Raji (cell line): Measurements from ENCODE around the gene PIAS2.

Source experiments
- POLR2A ChIP-seq: IDR thresholded peaks from 2 replicates; pipeline ENCODE4 v1.6.1; 2011; ENCODE audit warnings: low read depth, low read length, control low read depth; ENCODE audit not compliant: insufficient read depth

The PIAS2 gene

GRCh38 chr18:46909497-46909896, 7.8 kb downstream of the PIAS2 start:
- no peak for TF ChIP-seq POLR2A

DNA sequence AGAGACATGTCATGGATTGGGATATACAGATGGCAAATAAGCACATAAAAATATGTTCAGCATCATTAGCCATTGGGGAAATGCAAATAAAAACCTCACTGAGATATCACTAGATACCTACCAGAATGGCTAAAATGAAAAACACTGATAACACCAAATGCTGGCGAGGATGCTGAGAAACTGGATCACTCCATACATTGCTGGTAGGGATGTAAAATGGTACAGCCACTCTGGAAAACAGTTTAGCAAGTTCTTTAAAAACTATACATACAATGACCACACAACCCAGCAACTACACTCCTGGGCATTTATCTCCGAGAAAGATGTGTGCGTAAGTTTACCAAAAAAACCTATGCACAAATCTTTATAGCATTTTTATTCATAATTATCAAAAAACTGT, 13.9 kb downstream of the PIAS2 start:
- no peak for TF ChIP-seq POLR2A

- TF ChIP-seq POLR2A, result no peak
These were observed 17.9 kb downstream of the PIAS2 start for GRCh38 chr18:46899274-46899948.

DNA sequence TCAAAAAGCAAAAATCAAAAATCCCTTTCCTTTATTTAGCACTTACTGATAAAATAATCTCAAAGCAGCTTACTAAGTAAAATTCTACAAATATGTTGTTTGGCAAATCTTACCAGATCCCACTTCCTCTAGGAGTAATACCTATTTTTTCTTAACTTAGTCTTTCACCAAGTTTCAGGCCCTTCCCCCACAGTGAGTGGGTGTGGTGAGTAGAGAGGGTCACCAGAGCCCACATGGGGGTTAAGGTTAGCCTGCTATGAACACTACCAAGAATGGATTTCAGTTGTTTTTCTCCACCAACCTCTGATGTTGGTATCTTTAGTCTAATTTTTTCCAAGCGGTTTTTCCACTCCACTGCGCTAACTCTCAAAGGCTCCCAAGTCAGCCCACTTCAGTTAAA, 23.2 kb downstream of the PIAS2 start:
- no peak for TF ChIP-seq POLR2A

GRCh38 chr18:46893360-46893759, 23.9 kb downstream of the PIAS2 start:
- TF ChIP-seq POLR2A, result no peak

DNA sequence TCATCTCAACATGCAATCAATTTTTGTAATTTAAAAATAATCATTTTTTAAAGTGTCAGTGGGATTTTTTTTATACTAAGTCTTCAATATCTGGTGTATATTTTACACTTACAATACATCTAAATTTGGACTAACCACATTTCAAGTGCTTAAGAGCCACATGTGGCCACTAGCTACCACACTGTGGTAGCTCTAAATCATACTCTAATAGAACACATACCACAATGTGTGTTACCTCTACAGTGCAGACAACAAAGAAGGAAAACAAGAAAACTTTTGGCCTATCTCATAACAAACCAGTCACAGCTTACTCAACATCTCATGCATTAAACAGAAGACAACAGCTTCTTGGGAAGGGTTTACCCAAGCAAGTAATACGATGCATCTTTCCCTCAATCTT, 24.5 kb downstream of the PIAS2 start:
- no peak for TF ChIP-seq POLR2A

GRCh38 chr18:46891742-46892214, 25.5 kb downstream of the PIAS2 start:
- TF ChIP-seq POLR2A, result no peak

- TF ChIP-seq POLR2A, result no peak
These were observed 28.3 kb downstream of the PIAS2 start for GRCh38 chr18:46888965-46889364.

DNA sequence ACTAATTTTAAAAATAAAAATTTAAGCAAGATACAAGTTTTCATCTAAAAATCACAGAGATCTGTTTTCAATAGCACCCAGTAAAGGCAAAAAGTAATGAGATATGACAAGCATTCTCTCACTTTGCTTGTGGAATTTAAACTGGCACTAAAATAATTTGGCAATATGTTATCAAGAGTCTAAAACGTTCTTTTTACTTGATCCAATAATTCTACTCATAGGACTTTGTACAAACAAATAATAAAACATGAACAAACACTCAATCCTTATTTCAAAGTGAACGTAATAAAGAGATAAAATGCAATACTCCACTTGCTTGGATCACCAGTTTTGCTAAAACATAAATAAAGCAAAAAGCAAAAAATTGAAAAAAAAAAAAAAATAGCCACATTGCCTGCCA, 30.4 kb downstream of the PIAS2 start:
- TF ChIP-seq POLR2A, result no peak

GRCh38 chr18:46883180-46883579, 34.1 kb downstream of the PIAS2 start:
- no peak for TF ChIP-seq POLR2A

DNA sequence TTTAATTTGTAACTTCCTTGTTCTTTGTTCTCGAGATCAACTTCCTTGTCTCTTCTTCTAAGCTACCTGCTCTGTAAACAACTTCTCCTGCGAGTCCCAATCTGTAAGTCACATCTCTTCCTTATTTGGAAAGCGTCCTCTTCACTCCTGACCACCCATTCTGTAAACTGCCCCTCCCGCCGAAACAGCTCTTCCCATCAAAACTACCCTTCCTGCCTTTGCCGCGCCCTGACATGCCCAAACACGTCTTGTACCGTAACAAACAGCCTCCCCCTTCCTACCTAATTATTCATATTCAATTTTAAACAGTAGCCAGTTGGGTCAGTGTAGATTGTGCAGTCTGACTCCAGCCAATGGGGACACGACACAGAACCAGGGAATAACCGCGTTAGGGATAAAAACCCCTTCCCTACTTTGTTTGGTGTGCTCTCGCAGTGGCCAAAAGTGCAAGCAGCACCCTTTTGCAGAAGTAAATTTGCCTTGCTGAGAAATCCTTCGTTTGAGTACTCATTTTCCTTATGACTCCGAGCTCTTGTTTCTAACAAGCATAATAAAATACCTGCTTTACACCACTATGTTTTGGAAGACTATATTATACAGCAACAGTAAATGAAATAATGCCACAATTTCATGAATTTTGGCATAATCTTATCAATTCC, 39.8 kb downstream of the PIAS2 start:
- TF ChIP-seq POLR2A, result no peak

GRCh38 chr18:46868169-46868921, 49.0 kb downstream of the PIAS2 start:
- TF ChIP-seq POLR2A, result no peak

DNA sequence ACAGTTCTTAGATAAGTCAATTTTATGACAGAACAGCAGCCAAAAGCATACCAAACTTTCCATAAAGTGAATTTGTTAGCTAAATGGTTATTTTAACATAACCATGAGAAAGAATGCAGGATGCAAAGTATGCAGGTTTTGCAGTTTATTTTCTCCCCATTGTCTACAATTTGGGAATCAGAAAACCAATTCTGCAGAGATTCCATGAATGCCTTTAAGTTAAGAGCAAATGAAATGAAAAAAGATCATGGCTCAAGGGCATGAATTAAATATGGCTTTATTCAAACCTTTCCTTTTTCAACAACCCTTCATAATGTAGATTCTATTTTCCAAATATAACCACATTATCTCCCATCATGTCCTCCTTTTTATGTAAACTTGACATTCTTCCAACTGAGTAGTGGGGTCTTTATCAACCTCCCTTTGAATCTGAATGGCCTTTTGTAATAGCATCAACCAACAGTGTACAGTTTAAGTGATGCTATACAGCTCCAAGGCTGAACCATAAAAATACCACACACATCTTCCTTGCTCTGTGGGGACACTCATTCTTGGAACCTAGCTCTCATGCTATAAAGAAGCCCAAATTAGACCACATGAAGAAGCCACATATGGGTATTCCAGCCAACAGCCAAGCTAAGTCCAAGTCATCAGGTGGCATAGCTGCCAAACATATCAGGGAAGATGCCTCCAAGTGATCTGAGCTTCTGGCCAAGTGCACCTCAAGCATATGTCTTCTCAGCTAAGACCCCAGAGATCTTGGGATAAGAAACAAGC, 49.8 kb downstream of the PIAS2 start:
- no peak for TF ChIP-seq POLR2A

GRCh38 chr18:46866523-46866922, 50.8 kb downstream of the PIAS2 start:
- no peak for TF ChIP-seq POLR2A

DNA sequence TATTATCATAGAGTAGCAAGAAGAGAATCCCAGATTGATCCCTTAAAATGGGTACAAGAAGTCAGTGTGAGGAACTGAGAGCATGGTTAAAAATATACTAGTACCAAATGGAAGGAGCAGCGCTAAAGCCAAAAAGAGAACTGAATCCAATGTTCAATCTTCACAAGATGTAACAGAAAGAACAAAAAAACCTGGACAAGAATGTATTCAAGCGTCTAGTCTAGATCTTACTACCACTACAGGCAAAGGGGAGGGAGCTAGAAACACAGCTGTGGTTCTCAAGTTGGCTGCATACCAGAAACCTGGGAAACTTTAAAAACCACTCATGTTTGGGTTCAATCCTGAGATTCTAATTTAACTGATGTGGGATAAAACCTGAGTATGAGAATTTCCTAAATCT, 57.5 kb downstream of the PIAS2 start:
- TF ChIP-seq POLR2A, result no peak

- TF ChIP-seq POLR2A, result no peak
These were observed 59.0 kb downstream of the PIAS2 start for GRCh38 chr18:46858290-46858689.

GRCh38 chr18:46856973-46857372, 60.3 kb downstream of the PIAS2 start:
- TF ChIP-seq POLR2A, result no peak
